Measurements from ENCODE around the gene NTMT1.

Gene NTMT1

DNA sequence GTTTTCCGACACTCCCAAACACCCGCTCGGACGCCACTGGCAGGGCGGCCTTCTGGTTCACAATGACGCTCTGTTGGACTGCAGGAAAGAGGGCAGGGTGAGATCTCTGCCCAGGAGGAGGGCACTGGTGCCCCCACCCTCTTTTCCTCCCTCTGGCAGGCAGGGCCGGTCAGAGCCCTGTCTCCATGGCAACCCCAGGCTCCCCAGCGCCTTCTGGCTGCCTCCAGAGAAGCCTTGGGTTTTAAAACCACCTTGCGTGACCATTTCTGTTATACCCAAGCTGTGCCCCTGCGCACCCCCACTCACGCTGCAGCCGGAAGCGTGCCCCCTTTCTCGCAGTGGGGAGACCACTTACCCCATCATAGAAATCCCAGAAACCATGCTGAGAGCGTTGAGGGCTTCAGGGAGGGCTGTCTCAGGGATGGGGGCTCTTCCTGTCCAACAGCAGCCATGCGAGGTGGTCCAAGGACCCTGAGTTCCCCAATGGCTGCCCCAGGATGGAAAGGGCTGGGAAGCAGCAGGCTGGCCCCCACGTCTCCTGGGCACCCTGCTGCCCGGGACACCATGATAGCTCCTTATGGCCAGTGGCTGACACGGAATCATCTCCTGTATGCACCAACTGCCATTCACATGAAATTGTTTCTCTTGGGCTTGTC is 12.3 kb upstream of the NTMT1 start:
- no peak overlapping the region for H2AFZ ChIP-seq
- H3K36me3 ChIP-seq (ENCODE audit: control insufficient read depth, insufficient read depth, low read length) = no peaks in the 10 kb centered on the region
- no peaks in the 10 kb centered on the region for H3K9me3 ChIP-seq (ENCODE audit: control insufficient read depth, low read length)
- H3K4me3 ChIP-seq (ENCODE audit: low read depth, low read length) = no peak overlapping the region
- no peak overlapping the region for H3K9ac ChIP-seq
- H3K79me2 ChIP-seq = no peaks in the 10 kb centered on the region
- H3K4me2 ChIP-seq (ENCODE audit: low read length) = no peak overlapping the region
- peaks cover 6% of the 10 kb centered on the region for H3K4me1 ChIP-seq
- TF ChIP-seq, protein P1, sequence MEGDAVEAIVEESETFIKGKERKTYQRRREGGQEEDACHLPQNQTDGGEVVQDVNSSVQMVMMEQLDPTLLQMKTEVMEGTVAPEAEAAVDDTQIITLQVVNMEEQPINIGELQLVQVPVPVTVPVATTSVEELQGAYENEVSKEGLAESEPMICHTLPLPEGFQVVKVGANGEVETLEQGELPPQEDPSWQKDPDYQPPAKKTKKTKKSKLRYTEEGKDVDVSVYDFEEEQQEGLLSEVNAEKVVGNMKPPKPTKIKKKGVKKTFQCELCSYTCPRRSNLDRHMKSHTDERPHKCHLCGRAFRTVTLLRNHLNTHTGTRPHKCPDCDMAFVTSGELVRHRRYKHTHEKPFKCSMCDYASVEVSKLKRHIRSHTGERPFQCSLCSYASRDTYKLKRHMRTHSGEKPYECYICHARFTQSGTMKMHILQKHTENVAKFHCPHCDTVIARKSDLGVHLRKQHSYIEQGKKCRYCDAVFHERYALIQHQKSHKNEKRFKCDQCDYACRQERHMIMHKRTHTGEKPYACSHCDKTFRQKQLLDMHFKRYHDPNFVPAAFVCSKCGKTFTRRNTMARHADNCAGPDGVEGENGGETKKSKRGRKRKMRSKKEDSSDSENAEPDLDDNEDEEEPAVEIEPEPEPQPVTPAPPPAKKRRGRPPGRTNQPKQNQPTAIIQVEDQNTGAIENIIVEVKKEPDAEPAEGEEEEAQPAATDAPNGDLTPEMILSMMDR (IDR thresholded peaks at IDR 0.05) = no peak
- H3K27me3 ChIP-seq (ENCODE audit: control insufficient read depth, insufficient read depth, low read length) = no peaks in the 10 kb centered on the region
- no peak overlapping the region for H3K27ac ChIP-seq

DNA sequence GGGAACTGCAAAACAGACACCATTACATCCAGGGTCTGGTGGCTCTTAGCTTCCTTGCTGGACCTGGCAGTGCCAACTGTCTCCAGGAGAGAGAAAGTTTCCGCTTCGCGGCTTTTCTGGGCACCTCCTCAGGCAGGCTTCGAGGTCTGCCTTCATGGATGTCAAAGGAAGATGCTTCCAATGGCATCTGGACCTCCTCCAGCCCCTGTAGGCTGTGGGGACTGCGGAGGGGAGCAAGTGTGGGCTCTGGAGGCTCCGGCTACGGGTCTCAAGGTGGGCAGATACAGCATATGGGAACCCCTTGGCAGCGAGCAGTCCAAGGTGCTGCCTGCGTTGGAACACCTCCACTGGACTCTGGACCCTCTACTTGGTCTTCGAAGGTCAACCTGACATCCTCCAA is 11.0 kb upstream of the NTMT1 start:
- no peaks in the 10 kb centered on the region for H3K4me1 ChIP-seq
- H3K27ac ChIP-seq = no peak overlapping the region
- TF ChIP-seq, protein P1 (IDR thresholded peaks at IDR 0.05) = no peak

DNA sequence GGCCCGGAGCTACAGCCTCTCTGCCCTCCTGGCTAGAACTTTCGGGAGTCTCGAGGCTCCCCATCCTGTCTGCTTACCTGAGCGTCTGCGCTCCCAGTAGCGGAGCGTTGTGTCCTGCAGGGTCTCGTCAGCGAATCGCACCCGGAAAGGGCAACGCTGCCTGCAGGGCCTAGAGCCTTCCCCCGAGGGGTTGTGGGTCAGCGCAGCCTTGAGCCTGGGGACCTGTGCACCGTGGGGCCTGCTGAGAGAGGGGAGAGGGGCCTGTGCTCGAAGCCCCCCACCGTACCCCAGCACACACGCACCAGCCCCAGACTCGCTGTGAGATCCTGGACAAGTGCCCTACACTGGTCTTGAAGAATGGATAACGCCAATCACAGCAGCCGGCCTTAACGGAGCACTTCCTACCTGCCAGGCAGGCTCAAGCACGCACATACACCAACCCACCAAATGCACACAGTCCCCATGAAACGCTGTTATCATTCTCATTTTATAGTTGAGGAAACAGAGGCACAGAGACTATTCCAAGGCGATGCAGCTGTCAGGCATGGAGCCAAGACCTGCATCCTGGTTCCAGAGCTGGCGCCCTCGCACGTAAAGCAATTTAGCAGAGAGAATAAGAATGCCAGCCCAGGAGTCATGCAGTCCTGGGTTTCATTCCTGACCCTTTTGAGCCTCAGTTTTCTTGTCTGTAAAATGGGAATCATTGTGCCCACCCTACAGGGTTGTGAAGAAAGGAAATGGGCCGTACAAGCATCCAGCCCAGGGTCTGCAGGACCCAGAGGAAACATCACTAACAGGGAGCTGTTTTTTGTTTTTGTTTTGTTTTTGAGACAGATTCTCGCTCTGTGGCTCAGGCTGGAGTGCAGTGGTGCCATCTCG is 10.3 kb upstream of the NTMT1 start:
- H2AFZ ChIP-seq = no peak overlapping the region
- no peaks in the 10 kb centered on the region for H3K36me3 ChIP-seq (ENCODE audit: control insufficient read depth, insufficient read depth, low read length)
- H3K27ac ChIP-seq = no peak overlapping the region
- H3K4me3 ChIP-seq (ENCODE audit: low read depth, low read length) = no peak overlapping the region
- H3K9ac ChIP-seq = no peak overlapping the region
- H3K79me2 ChIP-seq = no peaks in the 10 kb centered on the region
- no peaks in the 10 kb centered on the region for H3K27me3 ChIP-seq (ENCODE audit: control insufficient read depth, insufficient read depth, low read length)
- H3K4me2 ChIP-seq (ENCODE audit: low read length) = no peak overlapping the region
- H3K9me3 ChIP-seq (ENCODE audit: control insufficient read depth, low read length) = no peaks in the 10 kb centered on the region
- H3K4me1 ChIP-seq = no peaks in the 10 kb centered on the region
- TF ChIP-seq, protein P1 (IDR thresholded peaks at IDR 0.05) = no peak

More for the DNA sequence above, 11.0 kb upstream of the NTMT1 start:
- Histone ChIP-seq H3K9ac (no peak overlapping the region), H3K4me2 (ENCODE audit: low read length) (no peak overlapping the region), H3K79me2 (no peaks in the 10 kb centered on the region), H3K36me3 (ENCODE audit: control insufficient read depth, insufficient read depth, low read length) (no peaks in the 10 kb centered on the region), H3K9me3 (ENCODE audit: control insufficient read depth, low read length) (no peaks in the 10 kb centered on the region), H3K4me3 (ENCODE audit: low read depth, low read length) (no peak overlapping the region), H2AFZ (no peak overlapping the region), H3K27me3 (ENCODE audit: control insufficient read depth, insufficient read depth, low read length) (no peaks in the 10 kb centered on the region)

DNA sequence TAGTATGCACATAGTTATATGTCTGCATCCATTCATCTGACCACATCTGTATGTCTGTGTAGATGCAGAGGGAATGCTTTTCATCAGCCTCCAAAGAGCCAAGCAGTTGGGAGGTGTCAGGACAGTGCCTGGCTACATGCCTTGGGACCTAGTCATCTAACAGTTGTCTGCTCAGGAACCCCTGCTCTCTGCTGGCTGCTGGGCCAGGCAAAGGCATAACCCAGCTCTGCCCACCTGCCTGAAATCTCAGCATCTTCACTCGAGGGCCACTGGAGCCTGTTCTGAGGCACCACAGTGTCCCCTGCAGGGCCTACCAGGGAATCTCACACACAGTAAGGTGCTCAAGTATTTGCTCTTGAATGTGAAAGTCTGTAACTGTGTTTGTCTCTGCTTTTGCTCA is 8.8 kb upstream of the NTMT1 start:
- Histone ChIP-seq H2AFZ (no peak overlapping the region), H3K27ac (no peak overlapping the region), H3K27me3 (ENCODE audit: control insufficient read depth, insufficient read depth, low read length) (no peaks in the 10 kb centered on the region), H3K36me3 (ENCODE audit: control insufficient read depth, insufficient read depth, low read length) (no peaks in the 10 kb centered on the region), H3K4me3 (ENCODE audit: low read depth, low read length) (no peak overlapping the region), H3K4me2 (ENCODE audit: low read length) (no peak overlapping the region), H3K4me1 (no peaks in the 10 kb centered on the region), H3K79me2 (no peaks in the 10 kb centered on the region), H3K9ac (no peak overlapping the region), H3K9me3 (ENCODE audit: control insufficient read depth, low read length) (no peaks in the 10 kb centered on the region)
- TF ChIP-seq, protein P1 (IDR thresholded peaks at IDR 0.05) = no peak
